Progenitor cell of endocrine pancreas (in vitro differentiated cells): Measurements from ENCODE around the gene SMIM7. TPM values are rescaled to one million over a fixed set of nuclear protein-coding genes. Genes with fewer than 3 reads are reported as not detected.

Source experiments
- DNase-seq: peaks from one replicate; pipeline ENCODE4 v3.0.0; 2021; ENCODE audit warnings: low spot score; ENCODE audit not compliant: unreplicated experiment
- H3K27ac Mint-ChIP-seq: 2 replicates; pipeline ENCODE4 v1.8.0; 2021; ENCODE audit warnings: mild to moderate bottlenecking, moderate library complexity, mixed read lengths
- H3K27me3 Mint-ChIP-seq: 2 replicates; pipeline ENCODE4 v1.8.0; 2021; ENCODE audit warnings: mixed read lengths
- H3K36me3 Mint-ChIP-seq: 2 replicates; pipeline ENCODE4 v1.8.0; 2022; ENCODE audit warnings: mixed read lengths; ENCODE audit not compliant: insufficient read depth
- H3K4me1 Mint-ChIP-seq: 2 replicates; pipeline ENCODE4 v1.8.0; 2021; ENCODE audit warnings: low read depth, mixed read lengths
- H3K4me3 Mint-ChIP-seq: 2 replicates; pipeline ENCODE4 v1.8.0; 2021; ENCODE audit warnings: low read depth, mild to moderate bottlenecking, moderate library complexity, mixed read lengths
- H3K9me3 Mint-ChIP-seq: 2 replicates; pipeline ENCODE4 v1.8.0; 2021; ENCODE audit warnings: low read depth, mixed read lengths
- CTCF ChIP-seq: fragments of 200-600 bp; sonication (generic); IDR thresholded peaks from one replicate; pipeline ENCODE4 v1.5.0; 2021; ENCODE audit warnings: antibody characterized with exemption, mild to moderate bottlenecking; ENCODE audit not compliant: unreplicated experiment
- total RNA-seq: library from RNA; stranded (reverse); gene quantifications from 2 replicates; pipeline ENCODE4 v1.2.1, GENCODE V29; 2021

SMIM7 gene
- total RNA-seq, 1 donor from 2014 or later: 81.3 TPM

- no peak for TF ChIP-seq CTCF
- Mint-ChIP-seq H3K4me3 (no peak overlapping the region), H3K27me3 (no peaks in the 10 kb centered on the region), H3K9me3 (no peaks in the 10 kb centered on the region), H3K4me1 (no peaks in the 10 kb centered on the region), H3K36me3 (no peaks in the 10 kb centered on the region), H3K27ac (peak overlapping the region; percentile 70)
- DNase-seq: no peak
These were observed 54.4 kb downstream of the SMIM7 start for GRCh38 chr19:16605553-16605994.

- H3K36me3 Mint-ChIP-seq: no peaks in the 10 kb centered on the region
- DNase-seq: no peak
- H3K4me3 Mint-ChIP-seq: no peak overlapping the region
- H3K4me1 Mint-ChIP-seq: peaks cover 3% of the 10 kb centered on the region
- peak overlapping the region; percentile 70 for H3K27ac Mint-ChIP-seq
- no peaks in the 10 kb centered on the region for H3K27me3 Mint-ChIP-seq
- no peaks in the 10 kb centered on the region for H3K9me3 Mint-ChIP-seq
- no peak for TF ChIP-seq CTCF
These were observed 54.8 kb downstream of the SMIM7 start for GRCh38 chr19:16605115-16605514.

- Mint-ChIP-seq H3K9me3 (no peaks in the 10 kb centered on the region), H3K4me1 (peaks cover 3% of the 10 kb centered on the region), H3K27ac (peak overlapping the region; percentile 52), H3K36me3 (no peaks in the 10 kb centered on the region), H3K27me3 (no peaks in the 10 kb centered on the region), H3K4me3 (no peak overlapping the region)
- TF ChIP-seq CTCF: no peak
- no peak for DNase-seq
These were observed 55.3 kb downstream of the SMIM7 start for GRCh38 chr19:16604615-16605014.

- no peak for TF ChIP-seq CTCF
- DNase-seq: no peak
- Mint-ChIP-seq H3K27me3 (no peaks in the 10 kb centered on the region), H3K9me3 (no peaks in the 10 kb centered on the region), H3K4me3 (no peak overlapping the region), H3K36me3 (no peaks in the 10 kb centered on the region), H3K27ac (no peak overlapping the region), H3K4me1 (peaks cover 8% of the 10 kb centered on the region)
These were observed 56.9 kb downstream of the SMIM7 start for GRCh38 chr19:16603090-16603489.

- H3K36me3 Mint-ChIP-seq: no peaks in the 10 kb centered on the region
- no peaks in the 10 kb centered on the region for H3K9me3 Mint-ChIP-seq
- TF ChIP-seq CTCF: no peak
- peak overlapping the region; percentile 33 for H3K27ac Mint-ChIP-seq
- H3K4me3 Mint-ChIP-seq: no peak overlapping the region
- H3K4me1 Mint-ChIP-seq: peaks cover 10% of the 10 kb centered on the region
- H3K27me3 Mint-ChIP-seq: no peaks in the 10 kb centered on the region
- DNase-seq: no peak
These were observed 58.4 kb downstream of the SMIM7 start for GRCh38 chr19:16601378-16602052.
